ENCODE results near the gene EPHA8. TPM values are rescaled to one million over a fixed set of nuclear protein-coding genes. Genes with fewer than 3 reads are reported as not detected.

The EPHA8 gene
- total RNA-seq, 1 donor = not detected

GRCh38 chr1:22551591-22551990 is 11.7 kb upstream of the EPHA8 start:
- no peak for DNase-seq (ENCODE audit: low read depth)
- no peak for TF ChIP-seq CTCF (IDR thresholded peaks at IDR 0.05; ENCODE audit: insufficient read depth, low read length)

GRCh38 chr1:22552021-22552420 is 11.3 kb upstream of the EPHA8 start:
- no peak for DNase-seq (ENCODE audit: low read depth)
- TF ChIP-seq CTCF (IDR thresholded peaks at IDR 0.05; ENCODE audit: insufficient read depth, low read length) = no peak
- no peak overlapping the region for H3K4me3 ChIP-seq (ENCODE audit: low read depth, low read length)

More at GRCh38 chr1:22551591-22551990, 11.7 kb upstream of the EPHA8 start:
- no peak overlapping the region for H3K4me3 ChIP-seq (ENCODE audit: low read depth, low read length)

- DNase-seq (ENCODE audit: low read depth) = no peak
- no peak overlapping the region for H3K4me3 ChIP-seq (ENCODE audit: low read depth, low read length)
- no peak for TF ChIP-seq CTCF (IDR thresholded peaks at IDR 0.05; ENCODE audit: insufficient read depth, low read length)
Measured at GRCh38 chr1:22553104-22553880, 10.0 kb upstream of the EPHA8 start.

- H3K4me3 ChIP-seq (ENCODE audit: low read depth, low read length) = no peak overlapping the region
- no peak for TF ChIP-seq CTCF (IDR thresholded peaks at IDR 0.05; ENCODE audit: insufficient read depth, low read length)
- DNase-seq (ENCODE audit: low read depth) = no peak
Measured at GRCh38 chr1:22553991-22554522, 9.2 kb upstream of the EPHA8 start.

- TF ChIP-seq CTCF (IDR thresholded peaks at IDR 0.05; ENCODE audit: insufficient read depth, low read length) = no peak
- H3K4me3 ChIP-seq (ENCODE audit: low read depth, low read length) = no peak overlapping the region
- DNase-seq (ENCODE audit: low read depth) = no peak
Measured at GRCh38 chr1:22555371-22555656, 8.0 kb upstream of the EPHA8 start.

- no peak overlapping the region for H3K4me3 ChIP-seq (ENCODE audit: low read depth, low read length)
- no peak for DNase-seq (ENCODE audit: low read depth)
- TF ChIP-seq CTCF (IDR thresholded peaks at IDR 0.05; ENCODE audit: insufficient read depth, low read length) = no peak
Measured at GRCh38 chr1:22556391-22557104, 6.7 kb upstream of the EPHA8 start.
